MM.1S (cell line): Measurements from ENCODE around the gene COL7A1.

ENCODE experiments used
- EZH2 ChIP-seq: fragments of 300-600 bp; sonication (generic); optimal IDR thresholded peaks from 2 replicates; pipeline ENCODE3; 2017; ENCODE audit warnings: low read depth, mild to moderate bottlenecking, antibody characterized with exemption, low read length, mixed read lengths
- EZH2phosphoT487 ChIP-seq: fragments of 300-600 bp; sonication (generic); IDR thresholded peaks from 2 replicates; pipeline ENCODE4 v1.6.1; 2018; ENCODE audit warnings: antibody characterized with exemption, low read length
- TF ChIP-seq, protein P1 (sequence below): fragments of 300-600 bp; sonication (generic); IDR thresholded peaks from 2 replicates; pipeline ENCODE4 v1.5.1; 2016; ENCODE audit warnings: antibody characterized with exemption, low read length, mixed read lengths

DNA sequence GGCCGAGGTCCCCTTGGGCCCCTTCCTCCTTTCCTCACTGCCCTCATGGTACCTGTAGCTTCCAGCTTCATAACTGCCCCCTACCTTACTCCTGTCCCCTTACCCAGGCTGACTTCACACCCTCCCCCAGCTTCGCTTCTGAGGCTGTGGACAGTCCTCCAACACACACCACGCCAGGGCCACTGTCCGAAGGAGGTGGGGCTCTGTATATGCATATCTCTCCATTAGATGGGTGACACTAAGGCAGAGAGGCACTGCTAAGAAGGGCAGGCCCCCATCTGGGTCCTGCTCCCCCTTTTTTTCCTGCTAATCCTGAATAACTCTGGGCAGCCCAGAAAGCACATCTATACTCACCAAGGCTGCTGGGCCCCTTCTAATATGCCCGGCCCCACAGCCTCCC is 1.0 kb upstream of the COL7A1 start:
- TF ChIP-seq EZH2phosphoT487 (no peak), EZH2 (no peak)
- TF ChIP-seq, protein P1, sequence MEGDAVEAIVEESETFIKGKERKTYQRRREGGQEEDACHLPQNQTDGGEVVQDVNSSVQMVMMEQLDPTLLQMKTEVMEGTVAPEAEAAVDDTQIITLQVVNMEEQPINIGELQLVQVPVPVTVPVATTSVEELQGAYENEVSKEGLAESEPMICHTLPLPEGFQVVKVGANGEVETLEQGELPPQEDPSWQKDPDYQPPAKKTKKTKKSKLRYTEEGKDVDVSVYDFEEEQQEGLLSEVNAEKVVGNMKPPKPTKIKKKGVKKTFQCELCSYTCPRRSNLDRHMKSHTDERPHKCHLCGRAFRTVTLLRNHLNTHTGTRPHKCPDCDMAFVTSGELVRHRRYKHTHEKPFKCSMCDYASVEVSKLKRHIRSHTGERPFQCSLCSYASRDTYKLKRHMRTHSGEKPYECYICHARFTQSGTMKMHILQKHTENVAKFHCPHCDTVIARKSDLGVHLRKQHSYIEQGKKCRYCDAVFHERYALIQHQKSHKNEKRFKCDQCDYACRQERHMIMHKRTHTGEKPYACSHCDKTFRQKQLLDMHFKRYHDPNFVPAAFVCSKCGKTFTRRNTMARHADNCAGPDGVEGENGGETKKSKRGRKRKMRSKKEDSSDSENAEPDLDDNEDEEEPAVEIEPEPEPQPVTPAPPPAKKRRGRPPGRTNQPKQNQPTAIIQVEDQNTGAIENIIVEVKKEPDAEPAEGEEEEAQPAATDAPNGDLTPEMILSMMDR: no peak
